Central memory CD8-positive, alpha-beta T cell (primary cell): ENCODE data around the gene NOPCHAP1.
"Not testable (repeated sequence)": the region's sequence is repeated elsewhere in the genome, so short reads cannot be mapped to it uniquely, and the experiment has no call there.

ENCODE experiments used
- ATAC-seq: fragments of 150-1000 bp; cut with Tn5 transposase; replicated peaks from 2 replicates; pipeline ENCODE4 v1.10.0; 2022; ENCODE audit warnings: mild to moderate bottlenecking, moderate FRiP score, moderate number of reproducible peaks; ENCODE audit not compliant: poor library complexity, severe bottlenecking; ENCODE audit errors: extremely low read depth
- DNase-seq, 2 donors: peaks; one replicate each; pipeline ENCODE4 v3.0.0; 2021; ENCODE audit warnings: low spot score in 2 of 2
- H3K27ac Mint-ChIP-seq: one replicate; pipeline ENCODE4 v1.8.0; 2022; ENCODE audit warnings: low read depth, mild to moderate bottlenecking, moderate library complexity, mixed read lengths
- H3K27me3 Mint-ChIP-seq: one replicate; pipeline ENCODE4 v1.8.0; 2022; ENCODE audit warnings: mixed read lengths
- H3K36me3 Mint-ChIP-seq: one replicate; pipeline ENCODE4 v1.8.0; 2022; ENCODE audit warnings: mild to moderate bottlenecking, moderate library complexity, mixed read lengths; ENCODE audit not compliant: insufficient read depth
- H3K4me1 Mint-ChIP-seq: one replicate; pipeline ENCODE4 v1.8.0; 2022; ENCODE audit warnings: mixed read lengths
- H3K4me3 Mint-ChIP-seq: one replicate; pipeline ENCODE4 v1.8.0; 2022; ENCODE audit warnings: mild to moderate bottlenecking, moderate library complexity, mixed read lengths
- H3K9me3 Mint-ChIP-seq: one replicate; pipeline ENCODE4 v1.8.0; 2022; ENCODE audit warnings: mixed read lengths

NOPCHAP1 gene, protein sequence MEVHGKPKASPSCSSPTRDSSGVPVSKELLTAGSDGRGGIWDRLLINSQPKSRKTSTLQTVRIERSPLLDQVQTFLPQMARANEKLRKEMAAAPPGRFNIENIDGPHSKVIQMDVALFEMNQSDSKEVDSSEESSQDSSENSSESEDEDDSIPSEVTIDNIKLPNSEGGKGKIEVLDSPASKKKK

GRCh38 chr12:104986022-104986941, at the start of gene NOPCHAP1:
Gene NOPCHAP1 (plus strand): TSS chr12:104986316. CDS start chr12:104986353, 37 bp downstream.
- ATAC-seq (peak; percentile 96), DNase-seq (peak; percentile 70 to 72)
- peak within 1 kb of the TSS; percentile 42 for H3K27ac Mint-ChIP-seq
- H3K4me3 Mint-ChIP-seq: peak within 1 kb of the TSS; percentile 90
- peaks cover 13% of the 10 kb centered on the region for H3K36me3 Mint-ChIP-seq
- peaks cover 18% of the 10 kb centered on the region for H3K27me3 Mint-ChIP-seq
- H3K9me3 Mint-ChIP-seq: no peaks in the 10 kb centered on the region
- peaks cover 30% of the 10 kb centered on the region for H3K4me1 Mint-ChIP-seq

- Mint-ChIP-seq H3K4me3 (no peak overlapping the region), H3K27ac (no peak overlapping the region), H3K36me3 (no peaks in the 10 kb centered on the region), H3K27me3 (no peaks in the 10 kb centered on the region), H3K9me3 (no peaks in the 10 kb centered on the region), H3K4me1 (no peaks in the 10 kb centered on the region)
- ATAC-seq (no peak), DNase-seq (no peak)
Measured at GRCh38 chr12:104938371-104938770, 47.7 kb upstream of the NOPCHAP1 start.

DNA sequence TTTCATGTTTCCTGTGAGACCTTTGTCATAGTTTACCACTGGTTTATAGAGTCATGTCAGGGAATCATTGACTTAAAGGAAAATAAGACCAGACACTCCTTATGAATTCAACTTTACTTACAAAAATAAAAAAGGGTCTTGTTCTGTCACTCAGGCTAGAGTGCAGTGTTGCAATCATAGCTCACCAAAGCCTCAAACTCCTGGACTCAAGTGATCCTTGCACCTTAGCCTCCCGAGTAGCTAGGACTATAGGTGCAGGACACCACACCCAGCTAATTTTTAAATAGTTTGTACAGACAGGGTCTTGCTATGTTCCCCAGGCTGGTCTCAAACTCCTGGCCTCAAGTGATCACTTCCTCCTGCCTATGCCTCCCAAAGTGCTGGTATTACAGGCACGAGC, 47.0 kb upstream of the NOPCHAP1 start:
- DNase-seq: no peak
- Mint-ChIP-seq H3K36me3 (no peaks in the 10 kb centered on the region), H3K27me3 (no peaks in the 10 kb centered on the region), H3K4me1 (no peaks in the 10 kb centered on the region), H3K27ac (no peak overlapping the region), H3K9me3 (no peaks in the 10 kb centered on the region), H3K4me3 (no peak overlapping the region)
- ATAC-seq: no peak

GRCh38 chr12:104941454-104941853, 44.7 kb upstream of the NOPCHAP1 start:
- no peaks in the 10 kb centered on the region for H3K4me1 Mint-ChIP-seq
- no peaks in the 10 kb centered on the region for H3K27me3 Mint-ChIP-seq
- no peak for DNase-seq
- no peaks in the 10 kb centered on the region for H3K36me3 Mint-ChIP-seq
- H3K9me3 Mint-ChIP-seq: no peaks in the 10 kb centered on the region
- no peak for ATAC-seq
- no peak overlapping the region for H3K27ac Mint-ChIP-seq
- no peak overlapping the region for H3K4me3 Mint-ChIP-seq

- ATAC-seq: no peak
- Mint-ChIP-seq H3K27ac (no peak overlapping the region), H3K9me3 (no peaks in the 10 kb centered on the region), H3K4me3 (no peak overlapping the region), H3K27me3 (no peaks in the 10 kb centered on the region), H3K36me3 (no peaks in the 10 kb centered on the region), H3K4me1 (no peaks in the 10 kb centered on the region)
- DNase-seq: no peak
Measured at GRCh38 chr12:104942075-104942474, 44.0 kb upstream of the NOPCHAP1 start.

DNA sequence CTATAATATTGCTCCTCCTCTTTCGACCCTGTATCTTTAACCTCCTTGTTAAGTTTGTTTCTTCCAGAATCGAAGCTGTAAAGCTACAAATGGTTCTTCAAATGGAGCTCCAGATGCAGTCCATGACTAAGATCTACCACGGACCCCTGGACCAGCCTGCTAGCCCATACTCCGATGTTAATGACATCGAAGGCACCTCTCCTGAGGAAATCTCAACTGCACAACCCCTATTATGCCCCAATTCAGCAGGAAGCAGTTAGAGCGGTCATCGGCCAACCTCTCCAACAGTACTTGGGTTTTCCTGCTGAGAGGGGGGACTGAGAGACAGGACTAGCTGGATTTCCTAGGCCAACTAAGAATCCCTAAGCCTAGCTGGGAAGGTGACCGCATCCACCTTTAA, 42.7 kb upstream of the NOPCHAP1 start:
- not testable (repeated sequence) for H3K36me3 Mint-ChIP-seq, H3K27ac Mint-ChIP-seq, DNase-seq

GRCh38 chr12:104944252-104944651, 41.9 kb upstream of the NOPCHAP1 start:
- no peaks in the 10 kb centered on the region for H3K27me3 Mint-ChIP-seq
- H3K27ac Mint-ChIP-seq: no peak overlapping the region

More for the DNA sequence above, 42.7 kb upstream of the NOPCHAP1 start:
- not testable (repeated sequence) for ATAC-seq, H3K4me1 Mint-ChIP-seq, H3K9me3 Mint-ChIP-seq, H3K27me3 Mint-ChIP-seq, H3K4me3 Mint-ChIP-seq

DNA sequence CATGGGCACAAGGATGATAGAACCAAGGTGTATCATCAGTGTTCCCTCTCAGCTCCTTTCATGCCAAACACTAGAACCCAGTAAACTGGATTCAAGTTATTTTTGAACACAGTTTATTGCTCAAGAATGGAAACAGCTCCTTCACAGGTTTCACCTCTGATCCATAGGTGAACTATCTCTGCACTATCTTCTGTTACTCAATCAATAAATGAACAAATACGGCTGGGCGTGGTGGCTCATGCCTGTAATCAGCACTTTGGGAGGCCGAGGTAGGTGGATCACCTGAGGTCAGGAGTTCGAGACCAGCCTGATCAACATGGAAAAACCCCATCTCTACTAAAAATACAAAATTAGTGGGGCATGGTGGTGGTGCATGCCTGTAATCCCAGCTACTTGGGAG, 37.4 kb upstream of the NOPCHAP1 start:
- not testable (repeated sequence) for ATAC-seq, DNase-seq, H3K9me3 Mint-ChIP-seq, H3K27me3 Mint-ChIP-seq, H3K4me1 Mint-ChIP-seq, H3K27ac Mint-ChIP-seq, H3K36me3 Mint-ChIP-seq, H3K4me3 Mint-ChIP-seq

More at GRCh38 chr12:104944252-104944651, 41.9 kb upstream of the NOPCHAP1 start:
- no peaks in the 10 kb centered on the region for H3K4me1 Mint-ChIP-seq
- no peak overlapping the region for H3K4me3 Mint-ChIP-seq
- ATAC-seq (no peak), DNase-seq (no peak)
- H3K9me3 Mint-ChIP-seq: no peaks in the 10 kb centered on the region
- no peaks in the 10 kb centered on the region for H3K36me3 Mint-ChIP-seq

- H3K9me3 Mint-ChIP-seq: no peaks in the 10 kb centered on the region
- no peak overlapping the region for H3K27ac Mint-ChIP-seq
- H3K36me3 Mint-ChIP-seq: no peaks in the 10 kb centered on the region
- peaks cover under 1% of the 10 kb centered on the region for H3K4me1 Mint-ChIP-seq
- H3K4me3 Mint-ChIP-seq: no peak overlapping the region
- ATAC-seq (no peak), DNase-seq (no peak)
- no peaks in the 10 kb centered on the region for H3K27me3 Mint-ChIP-seq
Measured at GRCh38 chr12:104951759-104952509, 34.2 kb upstream of the NOPCHAP1 start.

DNA sequence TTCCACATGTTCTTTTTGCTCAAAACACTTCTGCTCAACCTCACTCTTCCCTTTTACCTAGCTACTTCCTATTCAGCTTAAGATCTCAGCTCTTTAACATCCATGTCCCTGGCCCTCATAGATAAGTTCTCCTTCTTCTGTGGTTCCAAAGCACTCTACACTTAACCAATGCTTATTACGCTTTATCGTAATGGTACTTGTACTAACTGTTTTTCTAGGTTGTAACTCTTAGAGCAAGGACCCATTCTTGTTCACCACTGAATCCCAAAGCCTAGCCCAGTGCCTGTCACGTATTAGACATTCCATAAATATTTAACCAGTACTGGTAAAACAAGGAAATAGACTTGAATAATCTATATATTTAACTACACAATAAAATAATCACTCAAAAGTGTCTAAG, 33.3 kb upstream of the NOPCHAP1 start:
- Mint-ChIP-seq H3K27ac (no peak overlapping the region), H3K4me3 (no peak overlapping the region), H3K36me3 (peaks cover 3% of the 10 kb centered on the region), H3K4me1 (peaks cover 8% of the 10 kb centered on the region), H3K27me3 (no peaks in the 10 kb centered on the region), H3K9me3 (no peaks in the 10 kb centered on the region)
- no peak for ATAC-seq
- DNase-seq: no peak

DNA sequence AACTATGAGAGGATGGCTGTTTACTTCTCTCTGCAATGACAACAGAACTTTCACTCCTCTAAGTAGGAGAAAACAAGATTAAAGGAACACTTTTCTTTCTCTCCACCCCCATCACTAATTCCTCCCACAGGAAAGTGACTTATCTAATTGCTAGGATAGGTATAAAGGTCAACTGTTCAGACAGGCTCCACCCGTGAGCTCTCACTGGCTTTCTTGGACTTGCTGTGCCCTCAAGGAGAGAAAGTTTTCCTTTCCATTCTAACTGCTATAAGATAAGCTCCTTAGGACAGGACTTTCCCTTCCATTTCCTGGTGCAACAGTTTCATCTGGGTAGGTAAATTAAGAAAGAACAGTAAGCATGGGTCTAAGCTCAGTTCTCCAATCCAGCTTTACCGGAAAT, 32.8 kb upstream of the NOPCHAP1 start:
- Mint-ChIP-seq H3K27me3 (no peaks in the 10 kb centered on the region), H3K4me1 (peaks cover 8% of the 10 kb centered on the region)
- no peak for DNase-seq

DNA sequence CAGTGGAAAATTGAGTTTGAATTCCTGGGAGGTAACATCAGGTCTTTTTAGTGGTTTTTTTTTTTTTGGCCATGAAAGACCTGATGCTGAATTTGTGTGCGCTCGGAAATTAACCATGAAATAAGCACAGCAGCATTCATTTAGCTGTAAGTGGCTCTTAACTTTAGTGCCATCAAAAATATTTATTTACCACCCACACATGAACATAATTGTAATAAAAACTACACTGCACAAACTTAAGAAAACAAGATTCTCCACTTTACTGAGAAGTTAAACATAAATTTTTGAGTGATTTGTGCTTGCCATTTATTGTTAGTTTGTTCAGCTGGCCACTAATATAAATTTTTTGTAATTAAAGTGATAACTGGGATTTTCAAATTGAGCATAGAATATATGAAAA, 30.4 kb upstream of the NOPCHAP1 start:
- H3K9me3 Mint-ChIP-seq: no peaks in the 10 kb centered on the region
- no peaks in the 10 kb centered on the region for H3K27me3 Mint-ChIP-seq
- H3K27ac Mint-ChIP-seq: no peak overlapping the region

More for the DNA sequence above, 32.8 kb upstream of the NOPCHAP1 start:
- Mint-ChIP-seq H3K9me3 (no peaks in the 10 kb centered on the region), H3K36me3 (peaks cover 4% of the 10 kb centered on the region), H3K27ac (no peak overlapping the region), H3K4me3 (no peak overlapping the region)
- ATAC-seq: no peak

More for the DNA sequence above, 30.4 kb upstream of the NOPCHAP1 start:
- ATAC-seq (no peak), DNase-seq (no peak)
- Mint-ChIP-seq H3K4me3 (no peak overlapping the region), H3K36me3 (peaks cover 8% of the 10 kb centered on the region), H3K4me1 (peaks cover 23% of the 10 kb centered on the region)
